GM10248 (cell line): ENCODE measurements around the gene TEX14.
A peak's percentile ranks its signal among the peaks of the same experiment; 100 is the strongest.

ENCODE experiments used
- CTCF ChIA-PET: fragments of 300-600 bp; sonication (Branson Sonifier 250); formaldehyde crosslinking; extraction: SDS; loops from one replicate; lab custom pipeline; 2021; ENCODE audit warnings: antibody characterized with exemption; lab: Yijun Ruan, JAX
- POLR2A ChIA-PET: fragments of 350-650 bp; sonication (Branson Sonifier 250); formaldehyde crosslinking; extraction: SDS; loops from one replicate; lab custom pipeline; 2020; ENCODE audit warnings: antibody characterized with exemption; lab: Yijun Ruan, JAX
- DNase-seq: peaks from one replicate; pipeline ENCODE4 v3.0.0; 2012; ENCODE audit errors: extremely low spot score
- CTCF ChIP-seq: IDR thresholded peaks from 2 replicates; pipeline ENCODE4 v1.5.1; 2012; ENCODE audit warnings: mild to moderate bottlenecking, low read depth; ENCODE audit errors: extremely low read depth, missing control alignments, control extremely low read depth

The TEX14 gene

GRCh38 chr17:58513267-58513964 is 178.4 kb downstream of the TEX14 start:
- peak; percentile 51 for DNase-seq
- CTCF ChIA-PET = interaction anchor here (1.0 to 1.7 kb wide), 5 partner anchors 8 to 491 kb away, joined by 3 to 9 read pairs (median 4); no protein-coding TSS in a partner anchor
- POLR2A ChIA-PET = no interaction called here
- TF ChIP-seq CTCF = no peak

DNA sequence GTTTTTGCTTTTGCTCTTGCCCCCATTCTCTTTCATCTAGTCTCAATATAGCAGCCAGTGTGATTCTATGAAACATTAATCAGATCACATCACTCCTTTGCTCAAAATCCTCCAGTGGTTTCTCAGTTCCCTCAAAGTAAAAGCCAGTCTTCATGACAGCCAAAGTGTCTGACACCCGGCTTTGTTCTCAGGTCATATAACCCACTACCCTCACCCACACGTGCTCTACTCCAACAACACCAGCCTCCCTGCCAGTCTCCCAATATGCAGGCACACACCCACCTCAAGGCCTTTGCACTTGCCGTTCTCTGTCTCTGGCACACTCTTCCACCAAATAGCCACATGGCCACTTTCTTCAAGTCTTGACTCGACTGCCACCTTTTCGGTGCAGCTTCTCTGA is 181.8 kb downstream of the TEX14 start:
- no peak for DNase-seq
- ChIA-PET CTCF (interaction anchor here (1.3 to 1.5 kb wide), 2 partner anchors 25 to 68 kb away, joined by 3 read pairs; no protein-coding TSS in a partner anchor), POLR2A (no interaction called here)
- TF ChIP-seq CTCF = no peak

DNA sequence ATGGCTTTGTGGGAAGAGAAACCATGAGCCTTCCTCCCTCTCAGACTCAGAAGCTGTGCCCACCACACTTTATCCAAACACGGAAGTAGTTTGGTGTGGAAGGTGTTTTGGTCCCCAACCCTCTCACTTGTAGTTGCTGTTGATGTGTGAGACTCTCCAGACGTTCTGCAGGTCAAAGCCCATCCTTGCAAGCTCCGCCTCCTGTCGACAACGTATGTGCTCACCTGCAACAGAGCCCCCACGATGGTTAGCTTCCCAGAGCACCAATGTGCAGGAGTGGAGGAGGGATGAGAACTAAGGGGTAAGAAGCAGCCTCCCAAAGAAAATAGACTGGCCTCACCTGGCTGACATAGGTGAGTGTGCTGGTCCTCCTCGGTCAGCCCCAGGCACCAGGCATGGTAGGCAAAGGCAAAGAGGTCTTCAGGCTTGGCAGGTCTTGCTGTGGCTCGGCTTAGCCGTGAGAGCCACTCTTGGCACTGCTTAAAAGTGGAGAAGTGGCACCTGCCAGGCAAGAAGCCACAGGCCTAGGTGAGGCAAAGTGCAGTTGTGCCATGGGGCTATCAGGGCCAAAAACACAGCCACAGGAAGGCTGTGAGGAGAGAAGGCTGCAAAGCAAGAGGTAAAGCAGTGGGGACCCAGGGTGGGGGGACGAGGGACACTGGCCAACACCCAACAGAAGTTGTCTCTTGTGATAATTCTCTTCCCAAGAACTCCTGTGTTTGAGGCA is 183.3 kb downstream of the TEX14 start:
- TF ChIP-seq CTCF = no peak
- ChIA-PET CTCF (interaction anchor here (1.2 kb wide), 1 partner anchor 79 kb away, joined by 3 read pairs; no protein-coding TSS in a partner anchor), POLR2A (no interaction called here)

DNA sequence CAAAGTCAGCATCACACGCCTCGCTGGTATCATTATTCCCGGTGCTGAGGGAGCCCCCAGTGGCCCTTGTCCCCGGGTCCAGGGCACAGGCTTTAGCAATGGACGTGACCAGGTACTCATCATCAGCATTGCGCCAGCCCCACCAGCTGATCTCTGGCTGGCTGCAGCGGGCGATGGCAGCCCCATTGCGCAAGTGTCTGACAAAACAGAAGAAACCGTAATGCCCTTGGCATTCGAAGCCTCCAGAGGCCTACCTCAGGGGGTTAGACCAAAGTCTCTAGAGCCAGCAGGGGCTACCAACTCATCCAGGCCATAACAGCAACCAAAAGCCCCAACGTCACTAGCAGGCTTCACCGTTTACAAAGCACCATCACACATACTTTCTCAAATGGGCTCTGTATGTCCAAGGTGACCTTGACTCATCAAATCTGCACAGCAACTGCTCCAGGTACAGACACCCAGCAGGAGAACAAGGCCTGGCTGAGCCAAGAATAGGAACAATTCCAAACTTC is 184.7 kb downstream of the TEX14 start:
- ChIA-PET POLR2A (no interaction called here), CTCF (no interaction called here)
- no peak for DNase-seq
- no peak for TF ChIP-seq CTCF

More for the DNA sequence above, 183.3 kb downstream of the TEX14 start:
- no peak for DNase-seq
